Loucy (cell line): ENCODE measurements around the gene ALK.

Experiments
- CTCF ChIP-seq: fragments of 200-600 bp; sonication (generic); conservative IDR thresholded peaks from 2 replicates; pipeline ENCODE4 v1.5.1; 2014; ENCODE audit warnings: mild to moderate bottlenecking, antibody characterized with exemption, low read length
- EZH2phosphoT487 ChIP-seq: fragments of 200-600 bp; IDR thresholded peaks from 2 replicates; pipeline ENCODE4 v1.6.1; 2018; ENCODE audit warnings: antibody characterized with exemption, mild to moderate bottlenecking, moderate library complexity, borderline replicate concordance

DNA sequence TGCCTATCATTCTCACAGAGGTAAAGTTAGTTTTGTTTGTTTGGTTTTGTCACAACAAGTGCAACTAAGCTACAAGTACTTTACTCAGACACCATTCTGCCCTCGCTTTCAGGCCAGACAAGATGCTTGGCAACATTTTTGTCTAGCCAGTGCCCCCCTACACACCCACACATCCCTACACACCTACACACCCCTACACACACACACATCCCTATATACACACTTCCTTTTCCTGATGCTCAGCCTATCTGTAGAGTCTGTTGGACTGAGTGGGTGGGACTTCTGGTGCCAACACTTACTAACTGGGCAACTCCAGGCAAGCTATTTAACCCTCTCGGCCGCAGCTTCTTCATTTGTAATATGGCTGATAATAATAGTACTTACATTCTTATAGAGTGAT lies 161.4 kb downstream of the ALK start:
- no peak for TF ChIP-seq CTCF
- no peak for TF ChIP-seq EZH2phosphoT487
